Keratinocyte (primary cell): ENCODE measurements around the gene DOCK1.

Experiments used
- CTCF ChIP-seq, 3 experiments: IDR thresholded peaks in 1 of 3; conservative IDR thresholded peaks in 1 of 3; optimal IDR thresholded peaks in 1 of 3; 2 replicates in 2 of 3; 3 replicates in 1 of 3; pipeline versions ENCODE3 to v1.5.1; 2011; ENCODE audit warnings: low read length in 3 of 3, mild to moderate bottlenecking in 3 of 3, moderate library complexity in 2 of 3, control low read depth in 1 of 3, inconsistent platforms in 1 of 3; ENCODE audit not compliant: insufficient read depth in 2 of 3; ENCODE audit errors: extremely low read depth in 1 of 3
- EZH2 ChIP-seq: IDR thresholded peaks from one replicate; pipeline ENCODE4 v1.6.1; 2012; ENCODE audit warnings: inconsistent platforms, mild to moderate bottlenecking, low read length, moderate library complexity

GRCh38 chr10:127015373-127015772 lies 110.1 kb downstream of the DOCK1 start:
- TF ChIP-seq CTCF (optimal IDR thresholded peaks at IDR 0.05 in 1 of 3, IDR thresholded peaks at IDR 0.05 in 1 of 3, conservative IDR thresholded peaks at IDR 0.05 in 1 of 3; ENCODE audit: extremely low read depth in 1 of 3, insufficient read depth in 2 of 3, low read length in 3 of 3) (no peak), EZH2 (no peak)
